ENCODE measurements around the gene ARPC5L. TPM values are rescaled to one million over a fixed set of nuclear protein-coding genes. Genes with fewer than 3 reads are reported as not detected.

ARPC5L gene
- total RNA-seq, 1 donor from 2014 or later = 57.0 TPM

GRCh38 chr9:124829334-124829669 lies 32.6 kb upstream of the ARPC5L start:
- DNase-seq (ENCODE audit: low read depth) = no peak
- Histone ChIP-seq H2AFZ (ENCODE audit: low read depth, low read length) (no peak overlapping the region), H3K4me3 (ENCODE audit: insufficient read depth, low read depth, low read length) (no peak overlapping the region), H4K20me1 (ENCODE audit: insufficient read depth, low read length) (no peaks in the 10 kb centered on the region), H3K27ac (ENCODE audit: low read depth, low read length) (no peak overlapping the region), H3K79me2 (ENCODE audit: insufficient read depth, low read length) (no peaks in the 10 kb centered on the region), H3K9me3 (ENCODE audit: insufficient read depth, low read depth, low read length) (no peaks in the 10 kb centered on the region), H3K4me1 (ENCODE audit: insufficient read depth, low read length) (peaks cover 18% of the 10 kb centered on the region), H3K4me2 (ENCODE audit: low read length) (no peak overlapping the region), H3K36me3 (ENCODE audit: insufficient read depth, low read length) (no peaks in the 10 kb centered on the region), H3K9ac (ENCODE audit: low read length) (no peak overlapping the region), H3K27me3 (ENCODE audit: insufficient read depth, low read length) (no peaks in the 10 kb centered on the region)
- Mint-ChIP-seq H3K36me3 (ENCODE audit: low read depth, unreplicated experiment) (no peaks in the 10 kb centered on the region), H3K27ac (ENCODE audit: unreplicated experiment) (no peak overlapping the region), H3K4me3 (ENCODE audit: unreplicated experiment) (no peak overlapping the region), H3K27me3 (ENCODE audit: low read depth, unreplicated experiment) (no peaks in the 10 kb centered on the region), H3K9me3 (ENCODE audit: unreplicated experiment) (no peaks in the 10 kb centered on the region), H3K4me1 (ENCODE audit: low read depth, unreplicated experiment) (peaks cover 7% of the 10 kb centered on the region)
- FAIRE-seq = no peak
- TF ChIP-seq CTCF (IDR thresholded peaks at IDR 0.05; ENCODE audit: insufficient read depth, low read depth, low read length) = no peak
- no peak for TF ChIP-seq EZH2 (IDR thresholded peaks at IDR 0.05; ENCODE audit: insufficient read depth, low read length)

GRCh38 chr9:124830593-124830992 lies 31.3 kb upstream of the ARPC5L start:
- TF ChIP-seq CTCF (IDR thresholded peaks at IDR 0.05; ENCODE audit: insufficient read depth, low read depth, low read length) (no peak), EZH2 (IDR thresholded peaks at IDR 0.05; ENCODE audit: insufficient read depth, low read length) (no peak)
- H3K36me3 Mint-ChIP-seq (ENCODE audit: low read depth, unreplicated experiment) = no peaks in the 10 kb centered on the region
- Histone ChIP-seq H4K20me1 (ENCODE audit: insufficient read depth, low read length) (no peaks in the 10 kb centered on the region), H3K9ac (ENCODE audit: low read length) (no peak overlapping the region), H3K27ac (ENCODE audit: low read depth, low read length) (no peak overlapping the region), H3K4me2 (ENCODE audit: low read length) (no peak overlapping the region), H3K27me3 (ENCODE audit: insufficient read depth, low read length) (no peaks in the 10 kb centered on the region), H2AFZ (ENCODE audit: low read depth, low read length) (no peak overlapping the region), H3K36me3 (ENCODE audit: insufficient read depth, low read length) (no peaks in the 10 kb centered on the region), H3K4me1 (ENCODE audit: insufficient read depth, low read length) (peaks cover 30% of the 10 kb centered on the region), H3K79me2 (ENCODE audit: insufficient read depth, low read length) (no peaks in the 10 kb centered on the region), H3K9me3 (ENCODE audit: insufficient read depth, low read depth, low read length) (no peaks in the 10 kb centered on the region), H3K4me3 (ENCODE audit: insufficient read depth, low read depth, low read length) (no peak overlapping the region)
- FAIRE-seq (no peak), DNase-seq (ENCODE audit: low read depth) (no peak)
- H3K27me3 Mint-ChIP-seq (ENCODE audit: low read depth, unreplicated experiment) = no peaks in the 10 kb centered on the region
- no peak overlapping the region for H3K27ac Mint-ChIP-seq (ENCODE audit: unreplicated experiment)
- peaks cover 20% of the 10 kb centered on the region for H3K4me1 Mint-ChIP-seq (ENCODE audit: low read depth, unreplicated experiment)
- no peaks in the 10 kb centered on the region for H3K9me3 Mint-ChIP-seq (ENCODE audit: unreplicated experiment)
- H3K4me3 Mint-ChIP-seq (ENCODE audit: unreplicated experiment) = no peak overlapping the region

- no peak overlapping the region for H3K4me3 ChIP-seq (ENCODE audit: insufficient read depth, low read depth, low read length)
- H4K20me1 ChIP-seq (ENCODE audit: insufficient read depth, low read length) = no peaks in the 10 kb centered on the region
- H2AFZ ChIP-seq (ENCODE audit: low read depth, low read length) = no peak overlapping the region
- Mint-ChIP-seq H3K4me3 (ENCODE audit: unreplicated experiment) (no peak overlapping the region), H3K27ac (ENCODE audit: unreplicated experiment) (no peak overlapping the region), H3K36me3 (ENCODE audit: low read depth, unreplicated experiment) (no peaks in the 10 kb centered on the region), H3K27me3 (ENCODE audit: low read depth, unreplicated experiment) (no peaks in the 10 kb centered on the region), H3K4me1 (ENCODE audit: low read depth, unreplicated experiment) (peaks cover 20% of the 10 kb centered on the region), H3K9me3 (ENCODE audit: unreplicated experiment) (no peaks in the 10 kb centered on the region)
- H3K4me2 ChIP-seq (ENCODE audit: low read length) = no peak overlapping the region
- DNase-seq (ENCODE audit: low read depth) = no peak
- no peaks in the 10 kb centered on the region for H3K9me3 ChIP-seq (ENCODE audit: insufficient read depth, low read depth, low read length)
- no peaks in the 10 kb centered on the region for H3K36me3 ChIP-seq (ENCODE audit: insufficient read depth, low read length)
- no peak for TF ChIP-seq CTCF (IDR thresholded peaks at IDR 0.05; ENCODE audit: insufficient read depth, low read depth, low read length)
- no peak for TF ChIP-seq EZH2 (IDR thresholded peaks at IDR 0.05; ENCODE audit: insufficient read depth, low read length)
- FAIRE-seq = no peak
- no peak overlapping the region for H3K27ac ChIP-seq (ENCODE audit: low read depth, low read length)
- H3K27me3 ChIP-seq (ENCODE audit: insufficient read depth, low read length) = no peaks in the 10 kb centered on the region
- no peaks in the 10 kb centered on the region for H3K79me2 ChIP-seq (ENCODE audit: insufficient read depth, low read length)
- H3K9ac ChIP-seq (ENCODE audit: low read length) = no peak overlapping the region
- H3K4me1 ChIP-seq (ENCODE audit: insufficient read depth, low read length) = peaks cover 30% of the 10 kb centered on the region
These were observed 30.1 kb upstream of the ARPC5L start for GRCh38 chr9:124831642-124832364.
